Panc1 (cell line): ENCODE results near the gene BARX2. TPM values are rescaled to one million over a fixed set of nuclear protein-coding genes. Genes with fewer than 3 reads are reported as not detected.

Source experiments
- ATAC-seq: fragments of 200-7000 bp; cut with Tn5 transposase; 2 replicates; pipeline ENCODE4 v1.9.1; 2020; ENCODE audit warnings: mild to moderate bottlenecking, moderate library complexity
- BruUV-seq: library from RNA; stranded (reverse); fragments of 400-500 nt; replicated peaks from 2 replicates; lab custom pipeline; 2021; lab: Mats Ljungman, UMichigan
- CTCF ChIA-PET: fragments of 300-600 bp; sonication (Branson Sonifier 250); formaldehyde crosslinking; loops from one replicate; lab custom pipeline; 2022; ENCODE audit warnings: antibody characterized with exemption; lab: Charles Lee
- POLR2A ChIA-PET: fragments of 300-600 bp; sonication (Branson Sonifier 250); formaldehyde crosslinking; loops from one replicate; lab custom pipeline; 2022; ENCODE audit warnings: antibody characterized with exemption; lab: Charles Lee
- DNase-seq: peaks from one replicate; pipeline ENCODE4 v3.0.0-alpha.2; 2010; ENCODE audit warnings: low read depth, low spot score
- H3K27ac ChIP-seq: 2 replicates; pipeline ENCODE4 v1.5.1; 2011; ENCODE audit warnings: mild to moderate bottlenecking, low read length, inconsistent platforms
- H3K27me3 ChIP-seq: fragments of 200-500 bp; sonication (Bioruptor generic); 2 replicates; pipeline ENCODE4 v1.6.0; 2014; ENCODE audit warnings: low read length, inconsistent platforms; ENCODE audit not compliant: control insufficient read depth, insufficient read depth
- H3K36me3 ChIP-seq: fragments of 200-500 bp; sonication (Bioruptor generic); 2 replicates; pipeline ENCODE4 v1.5.1; 2014; ENCODE audit warnings: inconsistent platforms, mild to moderate bottlenecking, low read length, moderate library complexity; ENCODE audit not compliant: control insufficient read depth, insufficient read depth
- H3K4me1 ChIP-seq: 2 replicates; pipeline ENCODE4 v1.5.1; 2011; ENCODE audit warnings: inconsistent platforms, mild to moderate bottlenecking, low read length, moderate library complexity; ENCODE audit not compliant: control insufficient read depth, insufficient read depth
- H3K4me3 ChIP-seq, 2 experiments: 2 replicates each; pipeline ENCODE4 v1.5.1; 2011 to 2012; ENCODE audit warnings: low read depth in 2 of 2, low read length in 2 of 2, mild to moderate bottlenecking in 2 of 2, inconsistent platforms in 1 of 2, moderate library complexity in 1 of 2
- H3K9me3 ChIP-seq: fragments of 200-500 bp; sonication (Bioruptor generic); 2 replicates; pipeline ENCODE4 v1.5.1; 2014; ENCODE audit warnings: low read depth, mild to moderate bottlenecking, inconsistent platforms, low read length, moderate library complexity; ENCODE audit not compliant: control insufficient read depth, insufficient read depth
- POLR2AphosphoS5 ChIP-seq: IDR thresholded peaks from 2 replicates; pipeline ENCODE4 v1.6.1; 2012; ENCODE audit warnings: mild to moderate bottlenecking, low read depth, low read length, moderate library complexity
- SIN3A ChIP-seq: IDR thresholded peaks from 2 replicates; pipeline ENCODE4 v1.6.1; 2012; ENCODE audit warnings: low read depth, mild to moderate bottlenecking, low read length, moderate library complexity, borderline replicate concordance; ENCODE audit not compliant: insufficient read depth
- TCF7L2 ChIP-seq: IDR thresholded peaks from 2 replicates; pipeline ENCODE4 v1.6.1; 2011; ENCODE audit warnings: mild to moderate bottlenecking, low read depth, low read length, inconsistent platforms
- in situ Hi-C: cut with HindIII; loops from 2 replicates; pipeline ENCODE4 v1.10.0; 2016; ENCODE audit warnings: low sequenced_read_pairs, low pct_unique_long_range_greater_than_20kb
- intact Hi-C: fragments of 100-400 bp; cut with micrococcal nuclease; formaldehyde crosslinking; loops from one replicate; pipeline ENCODE4 v1.10.0; 2022; ENCODE audit not compliant: unreplicated experiment
- total RNA-seq: library from RNA; stranded (reverse); gene quantifications from one replicate; pipeline ENCODE4 v1.2.1, GENCODE V29; 2021; ENCODE audit not compliant: unreplicated experiment
- TF ChIP-seq, protein P1 (sequence below), 2 experiments: IDR thresholded peaks; 2 replicates each; pipeline ENCODE4 v1.6.1; 2011 to 2012; ENCODE audit warnings: low read depth in 2 of 2, control low read depth in 1 of 2, low read length in 1 of 2, mild to moderate bottlenecking in 1 of 2, moderate library complexity in 1 of 2; ENCODE audit not compliant: insufficient read depth in 1 of 2
- TF ChIP-seq, protein P2 (sequence below): fragments of 450-650 bp; IDR thresholded peaks from 2 replicates; pipeline ENCODE4 v1.5.1; 2017; ENCODE audit warnings: mild to moderate bottlenecking

Gene BARX2
- total RNA-seq, 1 experiment from 2014 or later, result 3.9 TPM

- ATAC-seq (no peak), DNase-seq (no peak)
- CTCF ChIA-PET, result no interaction called here
- TF ChIP-seq, protein P1, sequence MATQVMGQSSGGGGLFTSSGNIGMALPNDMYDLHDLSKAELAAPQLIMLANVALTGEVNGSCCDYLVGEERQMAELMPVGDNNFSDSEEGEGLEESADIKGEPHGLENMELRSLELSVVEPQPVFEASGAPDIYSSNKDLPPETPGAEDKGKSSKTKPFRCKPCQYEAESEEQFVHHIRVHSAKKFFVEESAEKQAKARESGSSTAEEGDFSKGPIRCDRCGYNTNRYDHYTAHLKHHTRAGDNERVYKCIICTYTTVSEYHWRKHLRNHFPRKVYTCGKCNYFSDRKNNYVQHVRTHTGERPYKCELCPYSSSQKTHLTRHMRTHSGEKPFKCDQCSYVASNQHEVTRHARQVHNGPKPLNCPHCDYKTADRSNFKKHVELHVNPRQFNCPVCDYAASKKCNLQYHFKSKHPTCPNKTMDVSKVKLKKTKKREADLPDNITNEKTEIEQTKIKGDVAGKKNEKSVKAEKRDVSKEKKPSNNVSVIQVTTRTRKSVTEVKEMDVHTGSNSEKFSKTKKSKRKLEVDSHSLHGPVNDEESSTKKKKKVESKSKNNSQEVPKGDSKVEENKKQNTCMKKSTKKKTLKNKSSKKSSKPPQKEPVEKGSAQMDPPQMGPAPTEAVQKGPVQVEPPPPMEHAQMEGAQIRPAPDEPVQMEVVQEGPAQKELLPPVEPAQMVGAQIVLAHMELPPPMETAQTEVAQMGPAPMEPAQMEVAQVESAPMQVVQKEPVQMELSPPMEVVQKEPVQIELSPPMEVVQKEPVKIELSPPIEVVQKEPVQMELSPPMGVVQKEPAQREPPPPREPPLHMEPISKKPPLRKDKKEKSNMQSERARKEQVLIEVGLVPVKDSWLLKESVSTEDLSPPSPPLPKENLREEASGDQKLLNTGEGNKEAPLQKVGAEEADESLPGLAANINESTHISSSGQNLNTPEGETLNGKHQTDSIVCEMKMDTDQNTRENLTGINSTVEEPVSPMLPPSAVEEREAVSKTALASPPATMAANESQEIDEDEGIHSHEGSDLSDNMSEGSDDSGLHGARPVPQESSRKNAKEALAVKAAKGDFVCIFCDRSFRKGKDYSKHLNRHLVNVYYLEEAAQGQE (IDR thresholded peaks at IDR 0.05; ENCODE audit: insufficient read depth in 1 of 2, low read depth in 2 of 2, low read length in 1 of 2), result no peak
- TF ChIP-seq TCF7L2, result no peak
- TF ChIP-seq POLR2AphosphoS5, result no peak
- no peak for TF ChIP-seq SIN3A
- TF ChIP-seq, protein P2, sequence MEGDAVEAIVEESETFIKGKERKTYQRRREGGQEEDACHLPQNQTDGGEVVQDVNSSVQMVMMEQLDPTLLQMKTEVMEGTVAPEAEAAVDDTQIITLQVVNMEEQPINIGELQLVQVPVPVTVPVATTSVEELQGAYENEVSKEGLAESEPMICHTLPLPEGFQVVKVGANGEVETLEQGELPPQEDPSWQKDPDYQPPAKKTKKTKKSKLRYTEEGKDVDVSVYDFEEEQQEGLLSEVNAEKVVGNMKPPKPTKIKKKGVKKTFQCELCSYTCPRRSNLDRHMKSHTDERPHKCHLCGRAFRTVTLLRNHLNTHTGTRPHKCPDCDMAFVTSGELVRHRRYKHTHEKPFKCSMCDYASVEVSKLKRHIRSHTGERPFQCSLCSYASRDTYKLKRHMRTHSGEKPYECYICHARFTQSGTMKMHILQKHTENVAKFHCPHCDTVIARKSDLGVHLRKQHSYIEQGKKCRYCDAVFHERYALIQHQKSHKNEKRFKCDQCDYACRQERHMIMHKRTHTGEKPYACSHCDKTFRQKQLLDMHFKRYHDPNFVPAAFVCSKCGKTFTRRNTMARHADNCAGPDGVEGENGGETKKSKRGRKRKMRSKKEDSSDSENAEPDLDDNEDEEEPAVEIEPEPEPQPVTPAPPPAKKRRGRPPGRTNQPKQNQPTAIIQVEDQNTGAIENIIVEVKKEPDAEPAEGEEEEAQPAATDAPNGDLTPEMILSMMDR, result no peak
- H3K27ac ChIP-seq, result no peak overlapping the region
- no TSS peak for BruUV-seq
- no peaks in the 10 kb centered on the region for H3K27me3 ChIP-seq
- H3K36me3 ChIP-seq, result no peaks in the 10 kb centered on the region
- no peak overlapping the region for H3K4me3 ChIP-seq
- H3K4me1 ChIP-seq, result no peaks in the 10 kb centered on the region
- in situ Hi-C loops (no loop called here), intact Hi-C loops (no loop called here)
- H3K9me3 ChIP-seq, result no peaks in the 10 kb centered on the region
- POLR2A ChIA-PET, result no interaction called here
These were observed 82.6 kb downstream of the BARX2 start for GRCh38 chr11:129458278-129458677.

GRCh38 chr11:129458756-129459535 lies 83.3 kb downstream of the BARX2 start:
- Histone ChIP-seq H3K9me3 (no peaks in the 10 kb centered on the region), H3K27me3 (no peaks in the 10 kb centered on the region), H3K4me3 (no peak overlapping the region), H3K36me3 (no peaks in the 10 kb centered on the region), H3K4me1 (no peaks in the 10 kb centered on the region), H3K27ac (no peak overlapping the region)
- no peak for DNase-seq
- no TSS peak for BruUV-seq
- in situ Hi-C loops (no loop called here), intact Hi-C loops (no loop called here)
- POLR2A ChIA-PET, result no interaction called here
- TF ChIP-seq, protein P2, result no peak
- TF ChIP-seq, protein P1 (IDR thresholded peaks at IDR 0.05; ENCODE audit: insufficient read depth in 1 of 2, low read depth in 2 of 2, low read length in 1 of 2), result no peak
- TF ChIP-seq SIN3A (no peak), TCF7L2 (no peak), POLR2AphosphoS5 (no peak)
- ATAC-seq, result no peak
- CTCF ChIA-PET, result no interaction called here
